HG02884 (cell line): Measurements from ENCODE around the gene CDC42BPB.

Experiments
- ATAC-seq: cut with Tn5 transposase; IDR thresholded peaks from one replicate; pipeline ENCODE4 v1.9.1; 2021; ENCODE audit warnings: mild to moderate bottlenecking, moderate library complexity; ENCODE audit not compliant: unreplicated experiment

Gene CDC42BPB

DNA sequence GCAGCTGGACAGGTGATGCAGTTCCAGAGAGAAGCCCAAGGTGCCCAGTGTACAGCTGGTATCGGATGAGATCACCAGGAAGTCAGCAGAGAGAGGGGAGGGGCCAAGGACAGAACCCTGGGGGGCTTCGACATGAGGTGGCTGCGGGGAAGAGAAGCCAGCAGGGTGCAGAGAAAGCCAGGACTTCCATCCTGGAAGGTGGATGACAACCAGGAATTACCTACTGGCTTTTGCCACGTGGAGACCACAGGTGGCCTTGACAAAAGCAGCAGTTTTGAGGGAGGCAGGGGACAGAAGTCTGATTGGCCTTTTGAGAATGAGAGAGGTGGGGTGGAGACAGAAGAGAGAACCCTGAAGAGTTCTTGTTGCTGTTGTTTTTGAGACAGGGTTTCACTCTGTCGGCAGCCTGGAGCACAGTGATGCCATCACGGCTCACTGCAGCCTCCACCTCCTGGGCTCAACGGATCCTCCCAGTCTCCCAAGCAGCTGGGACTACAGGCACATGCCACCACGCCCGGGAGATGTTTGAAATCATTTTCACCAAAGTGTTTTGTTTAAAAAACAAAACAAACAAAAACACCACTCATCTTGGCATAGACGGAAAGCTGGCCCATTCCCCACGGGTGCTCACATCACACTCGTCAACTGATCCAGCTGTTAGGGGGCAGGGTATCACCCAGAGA lies 35.2 kb downstream of the CDC42BPB start:
- ATAC-seq = no peak

DNA sequence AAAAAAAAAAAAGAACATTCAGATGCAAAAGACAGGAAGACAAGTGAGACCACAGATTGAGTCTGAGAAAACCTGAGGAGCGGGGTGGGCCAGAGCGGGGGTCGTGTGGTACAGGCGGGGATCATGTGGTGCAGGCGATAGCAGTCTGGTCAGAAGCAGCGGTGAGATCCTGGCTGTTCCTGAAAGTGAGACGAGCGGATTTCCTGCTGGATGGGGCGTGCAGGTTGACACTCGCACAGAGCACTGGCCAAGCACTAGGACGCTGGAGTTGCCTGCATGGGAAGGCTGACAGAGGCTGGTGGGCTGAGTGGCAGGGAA lies 35.7 kb downstream of the CDC42BPB start:
- ATAC-seq = no peak

DNA sequence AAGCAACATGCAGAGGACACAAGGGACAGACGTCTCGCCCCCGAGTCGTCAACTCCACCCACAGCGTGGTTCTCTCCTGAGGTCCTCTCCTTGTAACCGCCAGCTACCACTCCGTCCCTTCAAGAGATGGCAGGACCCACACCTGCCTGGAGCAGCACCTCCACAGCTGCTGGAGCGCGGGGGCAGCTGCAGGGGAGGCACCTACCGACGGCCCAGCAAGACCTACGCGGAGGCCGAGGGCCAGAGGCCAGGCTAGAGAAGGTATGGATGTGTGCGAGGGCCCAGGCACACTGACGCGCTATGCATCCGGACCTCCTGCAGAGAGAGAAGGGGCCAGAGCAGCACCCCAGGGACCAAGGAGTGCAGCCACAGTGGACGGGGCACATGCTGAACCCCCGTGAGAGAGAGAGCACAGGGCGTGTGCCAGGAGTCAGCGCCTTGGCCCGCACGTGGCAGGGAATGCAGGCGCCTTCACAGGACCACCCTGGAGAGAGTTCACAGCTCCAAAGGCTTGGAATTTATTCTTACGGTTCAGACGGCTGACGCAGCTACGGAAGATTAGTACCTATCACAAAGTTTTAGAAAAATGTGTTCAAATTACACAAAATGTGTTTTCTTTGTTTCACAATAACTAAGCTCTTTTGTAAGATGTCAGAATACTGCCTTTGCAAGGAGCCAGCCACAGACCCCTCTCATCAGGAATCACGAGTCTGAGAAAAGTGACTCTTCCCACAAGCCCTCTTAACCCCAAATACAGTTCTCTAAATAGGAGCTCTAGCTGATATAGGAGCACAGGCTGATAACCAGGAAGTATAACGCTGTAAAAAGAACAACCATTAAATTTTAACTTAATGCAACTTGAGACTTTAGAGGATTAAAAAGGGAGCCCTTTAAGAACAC lies 36.8 kb downstream of the CDC42BPB start:
- no peak for ATAC-seq

DNA sequence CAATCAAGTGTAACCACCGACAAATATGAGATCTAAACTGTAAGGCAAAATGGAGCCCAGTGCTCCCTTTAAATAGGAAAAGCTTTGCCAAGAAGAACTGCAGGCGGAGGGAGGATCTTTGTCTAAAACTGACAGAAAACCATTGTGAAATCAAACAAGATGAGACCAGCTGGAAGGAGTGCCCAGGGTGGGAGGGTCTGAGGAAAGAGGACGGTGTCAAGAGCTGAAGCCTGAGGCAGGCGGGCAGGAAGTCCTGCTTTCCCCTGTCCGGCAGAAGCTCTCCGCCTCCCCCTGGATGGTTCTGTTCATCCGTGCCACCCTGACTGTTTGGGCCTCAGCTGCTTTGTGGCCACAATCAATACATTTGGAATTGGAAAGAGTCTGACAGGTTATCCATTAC lies 37.5 kb downstream of the CDC42BPB start:
- no peak for ATAC-seq

DNA sequence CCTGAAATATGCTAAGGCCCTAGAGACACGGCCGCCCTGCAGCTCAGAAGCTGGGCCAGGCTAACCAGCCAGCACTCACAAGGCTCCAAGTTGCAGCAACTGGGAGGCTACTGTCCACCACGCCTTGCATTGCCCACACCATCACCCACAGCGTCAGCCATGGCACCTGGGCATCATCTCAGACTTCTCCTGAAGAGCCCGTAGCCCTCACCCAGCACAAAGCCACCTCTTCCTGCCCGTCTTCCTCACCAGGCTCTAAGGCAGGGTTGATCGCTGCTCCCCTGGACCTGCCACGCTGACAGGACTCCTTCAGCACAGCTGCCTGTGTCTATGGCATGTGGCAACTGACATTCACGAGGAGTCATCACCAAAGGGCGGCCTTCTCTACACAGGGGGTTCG lies 38.1 kb downstream of the CDC42BPB start:
- ATAC-seq = no peak

DNA sequence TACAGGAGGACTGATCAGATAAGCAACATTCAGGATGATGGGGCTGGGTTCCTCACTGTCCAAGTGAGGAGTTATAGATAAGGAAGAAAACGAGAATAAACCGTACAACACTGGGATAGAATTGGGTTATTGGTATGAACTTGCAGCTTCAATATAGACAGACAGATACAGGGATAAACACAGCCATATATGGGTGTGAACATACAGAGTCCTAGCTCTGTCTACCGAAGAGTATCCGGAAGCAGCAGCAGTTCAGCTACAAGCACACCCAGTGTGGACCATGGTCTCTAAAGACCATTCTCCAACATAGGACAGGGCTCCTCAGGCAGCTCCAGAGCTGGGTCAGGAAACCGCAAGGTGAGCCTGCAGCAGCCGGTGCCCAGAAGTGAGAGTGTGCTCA lies 40.8 kb downstream of the CDC42BPB start:
- ATAC-seq = no peak

DNA sequence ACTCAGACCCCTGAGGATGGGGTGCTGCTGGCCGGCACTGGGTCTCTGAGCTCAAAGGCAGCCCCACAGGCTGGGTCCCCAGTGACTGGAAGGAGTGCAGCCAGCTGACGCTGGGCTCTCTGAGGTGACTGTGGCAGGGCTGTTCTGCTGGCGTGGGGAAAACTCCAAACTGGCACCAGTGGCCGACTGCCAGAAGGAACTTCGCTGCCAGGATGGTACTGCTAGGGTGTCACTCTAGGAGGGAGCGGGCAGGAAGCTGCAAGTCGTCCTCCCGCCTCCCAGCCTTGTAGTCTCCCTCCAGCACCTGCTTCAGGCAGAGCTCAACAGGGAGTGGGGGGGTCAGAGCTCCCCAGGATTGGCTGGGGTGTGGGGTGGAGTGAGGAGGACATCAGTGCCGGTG lies 41.3 kb downstream of the CDC42BPB start:
- no peak for ATAC-seq

DNA sequence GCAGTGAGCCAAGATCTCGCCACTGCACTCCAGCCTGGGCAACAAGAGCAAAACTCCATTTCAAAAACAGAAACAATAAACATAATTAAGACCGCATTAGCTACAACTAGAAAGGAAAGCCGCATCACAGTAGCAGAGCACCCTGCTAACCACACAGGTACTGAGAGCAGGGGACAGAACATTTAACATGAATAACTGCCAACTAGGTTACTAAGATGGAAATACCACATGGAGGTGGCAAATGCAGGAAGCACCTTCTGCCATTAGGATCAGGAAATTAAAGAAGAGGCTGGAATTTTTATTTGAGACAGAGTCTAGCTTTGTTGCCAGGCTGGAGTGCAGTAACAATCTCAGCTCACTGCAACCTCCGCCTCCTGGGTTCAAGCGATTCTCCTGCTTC lies 41.9 kb downstream of the CDC42BPB start:
- no peak for ATAC-seq

DNA sequence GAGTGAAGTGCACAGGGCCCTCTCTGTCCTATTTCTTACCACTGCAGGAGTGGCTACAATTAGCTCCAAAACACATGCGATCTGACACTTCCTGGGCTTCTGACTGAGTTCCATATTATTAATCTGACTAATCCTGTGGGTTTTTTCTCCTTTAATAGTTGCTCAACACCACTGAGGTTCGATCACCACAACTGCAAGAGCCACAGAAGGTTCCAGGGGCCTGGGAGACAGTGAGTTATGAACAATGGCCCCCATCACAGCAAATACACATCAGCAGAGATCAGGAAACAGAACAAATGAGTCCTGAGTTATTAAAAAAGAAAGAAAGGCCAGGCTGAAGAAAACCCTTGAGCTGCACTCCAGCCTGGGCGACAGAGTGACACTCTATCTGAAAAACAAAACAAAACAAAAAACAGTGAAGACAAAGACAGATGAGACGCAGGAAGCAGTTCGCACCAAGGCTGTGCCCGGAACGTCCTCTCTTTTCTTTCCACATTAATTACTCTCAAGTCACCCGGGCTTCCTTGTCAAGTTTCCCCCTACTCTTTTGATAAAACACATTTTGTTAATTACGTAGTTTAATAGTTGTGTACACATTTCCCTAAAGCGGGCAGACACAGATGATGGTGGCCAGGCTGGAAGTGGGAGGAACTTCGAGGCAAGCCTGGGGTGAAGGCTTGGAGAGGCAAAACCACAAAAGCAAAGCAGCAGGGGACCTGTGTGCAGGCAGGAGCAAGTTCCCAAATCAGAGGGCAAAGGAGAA lies 42.7 kb downstream of the CDC42BPB start:
- ATAC-seq = no peak

DNA sequence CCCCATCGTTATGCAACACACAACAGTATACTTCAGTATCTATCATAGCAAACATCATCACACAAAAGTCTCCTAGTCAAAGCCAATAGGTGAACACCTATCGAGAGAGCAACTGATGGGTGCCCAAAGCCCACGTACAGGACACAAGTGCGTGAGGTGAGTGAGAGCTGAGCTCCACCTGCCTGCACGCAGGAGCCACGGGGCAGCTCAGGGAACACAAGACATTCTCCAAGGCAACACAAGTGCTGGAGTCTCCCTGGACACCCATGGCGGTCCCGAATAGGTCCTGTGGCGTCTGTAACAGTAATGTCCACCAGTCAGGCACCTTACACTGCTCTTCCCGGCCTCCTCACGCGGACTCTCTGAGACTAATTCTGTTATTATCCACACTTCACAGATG lies 44.3 kb downstream of the CDC42BPB start:
- ATAC-seq = no peak

DNA sequence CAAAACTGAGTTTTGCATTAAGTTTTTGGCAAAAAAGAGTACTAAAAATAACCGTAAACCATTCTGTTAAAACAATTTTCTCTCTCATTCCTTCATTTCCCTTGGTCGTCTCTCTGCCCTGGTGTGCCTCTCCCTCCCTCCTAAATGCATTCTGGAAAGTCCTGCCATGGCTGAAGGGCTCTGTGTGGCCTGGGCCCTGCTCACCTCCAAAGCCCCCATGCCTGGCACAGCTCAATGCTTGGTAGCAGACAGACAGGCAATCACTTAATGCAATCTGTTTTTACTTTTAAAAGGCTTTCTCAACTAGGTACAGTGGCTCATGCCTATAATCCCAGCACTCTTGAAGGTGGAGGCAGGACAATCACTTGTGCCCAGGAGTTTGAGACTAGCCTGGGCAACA lies 47.8 kb downstream of the CDC42BPB start:
- ATAC-seq = no peak

DNA sequence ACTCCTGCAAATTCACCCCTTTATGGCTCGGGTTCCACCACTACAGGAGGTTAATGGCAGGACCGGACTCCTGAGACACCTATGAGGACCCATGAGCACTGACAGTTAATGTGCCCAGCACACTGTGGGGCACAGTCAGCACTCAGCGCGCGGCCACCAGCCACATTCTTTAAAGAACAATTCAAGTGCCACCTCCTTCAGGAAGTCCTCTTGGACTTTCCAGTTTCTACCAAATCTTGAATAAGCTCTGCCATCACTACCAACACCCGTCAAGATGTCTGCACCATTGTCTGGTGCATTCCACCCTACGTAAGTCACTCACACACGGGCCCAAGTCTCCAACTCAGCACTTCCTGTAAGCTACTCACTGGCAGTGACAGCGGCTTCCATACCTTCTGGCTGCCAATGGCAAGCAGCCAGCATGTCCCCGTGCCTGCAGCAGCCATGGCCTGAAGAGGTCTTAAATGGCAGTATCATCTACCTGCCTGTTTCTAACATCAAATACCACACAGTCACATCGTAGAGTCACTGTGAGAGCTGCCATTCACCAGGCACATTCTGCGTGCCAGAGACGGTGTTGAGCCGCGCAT lies 48.5 kb downstream of the CDC42BPB start:
- no peak for ATAC-seq

DNA sequence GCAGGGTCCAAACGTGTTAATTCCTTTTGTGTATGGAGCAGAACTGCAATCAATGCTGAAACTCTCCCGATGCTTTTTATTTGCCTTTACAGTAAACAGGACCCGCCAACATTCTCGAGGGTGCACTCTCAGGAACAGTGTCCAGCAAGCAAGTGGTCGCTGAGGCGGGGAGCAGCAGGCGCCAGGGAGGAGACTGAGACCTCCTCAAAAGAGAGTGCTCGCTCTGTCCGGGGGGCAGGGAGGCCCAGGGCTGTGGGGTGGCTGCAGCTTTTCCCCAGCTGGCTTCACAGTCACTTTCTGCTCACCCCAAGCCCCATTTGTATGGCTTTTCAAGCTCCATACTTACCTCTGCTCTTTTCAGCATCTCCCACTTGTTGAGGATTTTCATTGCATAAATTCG lies 49.2 kb downstream of the CDC42BPB start:
- no peak for ATAC-seq

DNA sequence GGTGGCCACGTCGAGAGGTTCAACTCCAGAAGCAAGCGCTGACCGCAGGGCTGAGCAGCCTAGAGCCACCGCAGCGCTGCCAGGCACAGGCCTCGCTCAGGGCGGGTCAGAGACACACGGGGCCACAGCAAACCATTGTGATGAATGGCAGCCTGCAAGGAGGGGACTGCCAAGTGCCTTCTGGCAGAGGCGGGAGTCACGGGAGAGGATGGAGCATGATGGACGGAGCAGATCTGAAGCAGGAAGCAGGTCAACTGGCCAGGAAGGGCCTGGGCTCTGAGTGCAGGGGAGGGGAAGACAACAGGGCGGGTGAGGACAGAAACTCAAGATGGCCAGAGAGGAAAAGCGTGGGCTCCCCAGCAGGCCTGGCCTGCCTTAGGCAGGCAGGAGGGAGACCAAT lies 49.8 kb downstream of the CDC42BPB start:
- no peak for ATAC-seq

DNA sequence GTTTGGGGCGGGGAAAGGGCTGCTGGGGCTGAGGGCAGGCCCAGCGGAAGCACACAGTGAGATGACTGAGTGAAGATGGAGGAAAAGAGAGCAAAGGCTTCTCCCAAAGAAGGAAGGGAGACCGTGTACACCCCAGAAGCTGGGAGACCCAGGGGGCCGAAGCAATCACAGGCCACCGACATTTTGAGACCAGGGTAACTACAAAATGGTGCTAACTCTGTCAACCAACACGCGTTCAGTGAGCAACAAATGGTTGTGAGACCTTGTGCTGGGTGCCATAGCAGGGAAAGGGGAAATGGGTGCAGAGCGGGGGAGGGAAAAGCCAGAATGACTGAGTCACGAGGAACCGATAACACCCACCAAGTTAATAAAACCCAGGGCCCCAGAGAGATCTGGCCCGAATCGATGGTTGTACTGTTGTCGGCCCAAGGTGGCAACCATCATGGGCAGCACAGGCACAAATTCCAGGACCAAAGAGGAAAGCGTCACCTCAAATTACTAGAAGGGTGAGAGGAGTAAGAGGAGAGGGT lies 50.3 kb downstream of the CDC42BPB start:
- no peak for ATAC-seq

DNA sequence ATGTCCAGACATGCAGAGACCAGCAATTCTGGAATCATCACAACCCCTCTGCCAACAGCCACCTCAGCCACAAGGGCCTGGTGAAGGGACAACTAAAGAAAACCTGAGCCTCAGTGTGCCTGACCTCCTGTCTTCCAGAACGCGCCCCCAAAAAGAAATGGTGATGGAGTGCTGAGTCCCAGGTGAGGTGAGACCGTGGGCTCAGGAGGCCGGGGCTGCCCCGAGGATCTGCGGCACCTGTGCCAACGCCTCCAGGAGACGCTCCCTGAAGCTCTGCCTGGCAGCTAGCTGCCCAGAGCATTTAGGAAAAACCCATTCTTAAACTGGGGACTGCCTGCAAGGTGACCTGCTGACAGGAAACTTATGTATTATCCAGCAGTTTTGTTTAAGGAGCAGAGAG lies 51.2 kb downstream of the CDC42BPB start:
- ATAC-seq = no peak

DNA sequence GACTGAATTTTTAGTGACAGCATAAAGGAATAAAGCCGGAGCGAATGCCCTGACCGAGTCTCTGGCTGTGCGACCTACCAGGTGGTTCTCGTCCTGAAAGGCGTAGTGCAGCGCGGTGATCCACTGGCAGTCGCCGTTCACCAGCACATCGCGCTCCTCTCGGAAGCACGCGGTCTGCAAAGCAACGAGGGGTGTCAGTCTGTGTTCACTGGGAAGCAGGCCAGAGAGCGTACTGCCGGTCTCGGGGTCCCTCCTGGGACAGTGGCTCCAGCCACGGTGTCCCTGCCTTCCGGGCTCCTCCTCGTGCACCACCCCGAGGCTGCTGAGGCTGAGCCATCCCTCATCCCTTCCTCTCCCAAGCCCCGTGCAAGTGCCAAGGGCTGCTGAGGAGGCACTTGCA lies 53.5 kb downstream of the CDC42BPB start:
- no peak for ATAC-seq

DNA sequence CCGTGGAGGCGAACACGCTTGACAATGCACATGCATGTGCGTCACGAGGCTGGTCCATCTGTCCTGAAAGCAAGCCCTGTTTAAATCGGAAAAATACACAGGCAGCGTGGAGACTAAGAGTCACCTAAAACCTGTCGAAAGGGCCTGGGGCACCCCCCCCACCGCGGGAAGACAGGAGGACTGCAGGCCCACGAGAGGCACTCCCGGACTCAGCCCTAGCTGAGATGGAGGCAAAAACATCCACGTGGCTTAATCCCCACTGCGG lies 54.1 kb downstream of the CDC42BPB start:
- ATAC-seq = no peak

DNA sequence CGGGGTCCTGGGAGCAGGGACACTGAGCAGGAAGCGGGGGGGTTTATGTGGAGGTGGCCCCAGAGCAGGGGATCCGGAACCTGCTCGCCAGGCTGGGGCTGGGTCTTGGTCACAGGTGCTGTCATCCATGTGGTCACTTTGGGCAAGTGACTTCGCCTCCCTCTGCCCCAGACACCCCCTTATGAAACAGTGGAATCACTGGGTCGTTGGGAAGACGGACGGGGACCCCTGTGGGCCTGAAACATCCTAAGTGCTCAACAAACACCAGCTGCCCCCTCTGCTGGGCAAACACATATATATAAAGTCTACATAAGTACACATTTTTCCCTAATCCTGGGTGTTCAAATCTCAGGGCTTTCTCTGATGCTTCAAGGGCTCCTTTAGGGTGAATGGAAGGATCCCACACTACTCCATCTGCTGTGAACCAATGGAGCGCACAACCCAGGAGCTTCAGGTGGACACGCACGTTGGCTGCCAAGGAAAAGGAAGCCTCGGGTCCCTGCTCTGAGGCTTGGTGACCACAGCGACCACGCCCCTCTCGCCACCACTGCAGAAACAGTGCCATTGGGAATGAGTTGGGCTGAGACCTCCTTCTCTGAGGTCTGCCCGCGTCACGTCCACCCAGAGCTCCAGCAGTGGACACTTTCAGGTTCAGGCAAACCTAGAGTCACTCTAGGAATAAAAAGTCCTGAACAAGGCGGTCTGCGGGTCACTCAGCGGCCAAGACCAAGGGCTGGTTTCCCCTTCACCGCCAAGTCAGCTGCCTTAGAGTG lies 54.6 kb downstream of the CDC42BPB start:
- ATAC-seq = no peak

DNA sequence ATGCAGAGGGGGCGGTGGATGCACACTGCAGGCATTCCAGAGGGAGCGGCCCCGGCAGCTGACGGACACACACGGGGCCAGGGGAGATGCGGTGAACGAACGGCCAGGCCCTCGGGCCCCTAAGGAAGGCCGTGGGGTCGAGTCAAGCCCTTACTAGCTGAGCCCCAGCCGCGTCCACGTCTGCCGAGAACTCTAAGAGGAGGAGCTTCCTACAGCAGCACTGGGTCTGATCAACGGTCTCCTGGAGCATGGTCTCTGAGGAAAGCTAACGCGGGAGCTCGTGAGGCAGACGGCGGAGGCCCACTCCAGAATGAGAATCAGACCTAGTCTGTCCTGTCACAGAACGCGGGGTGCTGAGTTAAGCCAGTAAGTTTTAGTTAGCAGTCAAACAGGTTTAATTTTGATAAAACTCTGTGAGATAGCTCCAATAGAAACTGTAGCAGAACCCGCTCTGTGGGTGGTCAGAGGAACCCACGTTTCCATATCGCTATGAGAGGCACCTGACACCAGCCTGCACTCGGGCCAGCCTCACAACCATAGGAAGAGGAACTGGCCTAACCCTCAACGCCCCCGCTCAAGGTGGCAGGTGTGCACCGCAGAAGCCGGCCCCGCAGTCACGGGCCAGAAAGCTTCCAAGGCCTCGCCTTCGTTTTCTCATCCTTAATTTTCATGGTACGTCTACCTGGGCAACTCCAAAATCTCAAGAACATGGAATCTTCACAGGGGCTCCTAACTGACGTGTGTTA lies 55.5 kb downstream of the CDC42BPB start:
- ATAC-seq = no peak
